Activated CD4-positive, alpha-beta T cell treated with anti-CD3 and anti-CD28 coated beads, Interleukin-10, Interleukin-2, amounts not matched to agents 100 ng/mL and 50 ng/mL, durations not matched to agents 16 hours and 8 hours (primary cell): ENCODE results near the gene ZNF384.

Experiments used
- DNase-seq: peaks from one replicate; pipeline ENCODE4 v3.0.0-alpha.2; 2020

The ZNF384 gene

GRCh38 chr12:6653342-6653741 lies 35.8 kb downstream of the ZNF384 start:
- DNase-seq, result no peak

- DNase-seq, result no peak
Observed at GRCh38 chr12:6652391-6652790, 36.8 kb downstream of the ZNF384 start.

DNA sequence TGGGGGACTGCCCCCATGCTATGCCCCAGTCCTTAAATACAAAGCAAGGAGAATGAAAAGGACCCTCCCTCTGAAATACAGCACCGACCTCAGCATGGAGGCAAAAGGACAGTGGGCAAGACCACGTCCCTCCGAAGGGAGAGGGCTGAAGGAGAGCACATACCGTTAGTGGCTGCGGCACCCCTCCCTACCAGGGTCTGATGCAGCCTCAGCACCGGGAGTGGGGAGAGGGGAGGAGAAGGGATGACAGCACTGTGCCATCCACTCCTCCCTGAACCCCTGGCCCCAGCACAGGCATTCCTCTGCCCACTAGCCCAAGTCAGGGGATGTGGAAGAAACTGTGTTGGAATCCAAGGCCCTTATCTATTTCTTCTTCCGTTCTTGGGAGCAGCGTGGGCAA lies 38.3 kb downstream of the ZNF384 start:
- no peak for DNase-seq

GRCh38 chr12:6647083-6647604 lies 42.0 kb downstream of the ZNF384 start, which contains the start of gene ACRBP:
TSS of gene ACRBP (minus strand) at chr12:6647432. CDS start at chr12:6647366, 66 bp downstream.
- peak; percentile 36 for DNase-seq

DNA sequence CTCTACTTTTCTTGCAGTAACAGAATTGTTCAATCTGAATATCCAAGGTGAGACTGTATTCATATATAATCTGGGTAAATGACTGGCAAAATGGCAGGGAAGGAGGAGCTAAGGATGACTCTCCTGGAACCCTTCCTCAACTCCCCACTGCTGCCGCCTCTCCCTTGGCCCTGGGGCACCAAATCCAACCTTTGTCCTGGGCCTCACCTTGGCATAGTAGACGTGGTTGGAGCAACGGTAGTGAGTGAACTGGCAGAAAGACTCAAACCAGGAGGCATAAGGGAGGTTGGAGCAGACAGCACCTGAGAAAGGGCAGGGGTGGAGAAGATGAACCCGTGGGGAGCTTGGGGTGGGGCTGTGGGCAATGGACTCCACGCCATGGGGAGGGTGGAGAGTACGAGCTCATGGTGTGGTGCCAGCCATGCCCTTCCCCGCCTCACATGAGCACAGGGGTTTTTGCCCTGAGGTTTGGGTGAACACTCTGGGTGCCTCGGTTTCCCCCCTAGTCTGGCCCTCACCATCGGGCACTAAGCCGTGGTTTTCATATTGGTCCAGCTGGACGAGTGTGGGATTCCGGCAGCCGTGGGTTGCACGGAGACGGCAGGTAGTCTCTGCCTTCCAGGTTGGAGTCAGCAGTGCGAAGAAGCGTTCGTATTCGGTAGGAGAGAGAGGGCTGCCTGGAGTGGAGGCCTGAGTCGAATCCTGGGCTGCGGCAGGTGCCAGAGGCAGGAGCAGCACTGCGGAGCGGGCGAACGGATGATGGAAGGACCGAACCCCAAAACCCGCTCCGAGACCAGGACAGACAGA lies 42.7 kb downstream of the ZNF384 start:
- DNase-seq, result no peak

GRCh38 chr12:6644903-6645302 lies 44.3 kb downstream of the ZNF384 start:
- no peak for DNase-seq

- no peak for DNase-seq
Observed at GRCh38 chr12:6644257-6644596, 44.9 kb downstream of the ZNF384 start.

DNA sequence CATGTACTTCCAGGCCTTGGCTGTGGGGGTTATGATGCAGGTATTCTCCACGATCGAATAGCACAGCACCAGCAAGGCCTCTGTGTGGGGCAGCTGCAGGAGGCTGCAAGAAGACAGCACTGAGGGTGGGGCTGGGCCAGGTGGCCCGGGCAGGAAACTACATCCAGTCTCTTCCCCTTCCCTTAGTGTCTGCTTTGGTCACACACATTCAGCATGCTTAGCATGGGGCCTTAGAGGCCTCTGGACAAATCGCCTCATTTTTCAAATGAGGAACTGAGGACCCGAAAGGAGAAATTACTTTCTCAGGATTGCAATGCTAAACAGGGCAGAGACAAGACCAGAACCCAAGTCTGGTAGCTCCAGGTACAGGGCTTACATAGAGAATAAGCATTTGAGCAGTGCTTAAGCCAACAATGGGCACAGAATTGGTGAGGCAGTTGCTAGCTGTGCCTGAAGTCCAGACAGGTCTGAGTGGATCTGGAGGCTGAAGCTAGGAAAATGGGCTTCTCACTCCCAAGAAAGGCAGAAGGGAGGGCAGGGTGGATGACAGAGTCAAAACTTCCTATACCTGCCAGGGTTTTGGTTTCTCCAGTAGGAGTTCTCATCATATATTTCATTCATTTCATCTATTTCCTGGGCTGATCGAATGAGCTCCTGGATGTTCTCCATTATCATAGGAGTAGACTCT lies 45.5 kb downstream of the ZNF384 start:
- no peak for DNase-seq

- DNase-seq, result no peak
Observed at GRCh38 chr12:6641131-6641530, 48.0 kb downstream of the ZNF384 start.

DNA sequence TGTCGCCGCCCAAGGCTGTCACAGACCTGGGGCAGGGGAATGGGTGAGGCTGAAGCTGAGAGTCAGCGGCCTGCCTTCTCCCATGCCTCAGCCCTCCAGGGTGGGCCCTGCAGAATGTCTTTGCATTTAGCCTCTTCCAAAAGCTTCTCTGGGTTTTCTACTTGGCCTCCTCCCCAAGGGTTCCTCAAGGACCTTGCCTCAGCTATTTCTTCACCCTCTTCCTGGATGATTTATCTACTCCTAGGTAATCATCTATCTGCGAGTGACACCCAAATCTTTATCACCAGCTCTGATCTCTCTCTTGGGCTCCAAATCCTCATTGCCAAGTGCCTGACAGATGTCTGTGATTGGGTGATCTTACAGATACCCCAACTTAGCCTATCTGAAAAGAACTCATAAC lies 48.7 kb downstream of the ZNF384 start:
- DNase-seq, result no peak

- no peak for DNase-seq
Observed at GRCh38 chr12:6639151-6639801, 49.9 kb downstream of the ZNF384 start.

DNA sequence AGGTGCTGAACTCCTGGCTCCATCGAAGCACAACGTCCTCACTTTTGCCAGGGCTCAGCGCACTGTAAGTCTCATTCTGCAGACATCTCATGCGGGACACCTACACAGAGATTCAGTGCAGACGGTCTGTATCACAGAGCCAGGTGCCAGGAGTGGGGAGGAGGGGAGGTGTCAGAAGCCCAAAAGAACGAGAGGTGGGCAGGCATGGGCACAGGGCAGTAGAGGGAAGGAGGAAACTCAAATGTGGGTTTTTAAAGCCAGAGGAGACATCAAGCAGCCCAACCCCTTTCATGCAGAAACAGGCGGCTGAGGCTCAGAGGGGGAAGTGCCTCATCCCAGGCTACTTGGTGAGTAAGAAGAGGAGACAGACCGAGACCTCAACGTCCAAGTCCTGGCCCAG lies 50.9 kb downstream of the ZNF384 start:
- DNase-seq, result no peak

DNA sequence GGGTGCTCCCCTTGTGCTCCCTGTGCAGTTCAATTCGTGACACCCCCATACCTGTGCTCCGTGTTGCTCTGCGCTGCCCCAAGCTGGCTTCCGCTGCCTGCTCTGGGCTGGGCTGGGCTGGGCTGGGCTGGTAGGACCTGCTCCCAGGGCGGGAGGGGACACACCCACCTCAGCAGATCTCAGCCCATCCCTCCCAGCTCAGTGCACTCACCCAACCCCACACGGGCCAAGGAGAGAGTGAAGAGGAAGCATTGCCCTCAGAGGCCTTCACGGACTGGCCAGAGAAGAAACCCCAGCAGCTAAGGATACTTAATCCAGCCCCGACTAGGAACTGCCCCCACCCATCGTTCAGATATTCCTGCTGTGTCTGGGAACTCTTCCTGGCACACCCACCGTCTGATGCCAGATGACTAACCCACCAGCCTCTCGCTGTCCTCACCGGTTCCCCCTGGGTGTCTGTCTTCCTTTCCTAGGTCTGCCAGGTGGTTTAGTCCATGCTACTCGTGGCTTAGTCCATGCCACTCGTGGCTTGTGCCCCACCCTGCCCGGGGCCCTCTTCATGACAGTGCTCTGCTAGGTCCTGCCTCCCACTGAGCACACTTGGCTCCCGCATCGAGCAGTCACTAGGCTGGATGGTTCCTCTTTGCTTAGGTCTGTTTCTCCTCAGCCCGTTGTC lies 53.2 kb downstream of the ZNF384 start, which contains the start of gene LPAR5:
LPAR5 (minus strand) TSS at position 104 of the 676 bp plus-strand sequence. CDS start 14,711 bp downstream, outside the sequence.
- DNase-seq, result peak; percentile 24

GRCh38 chr12:6635375-6635855 lies 53.8 kb downstream of the ZNF384 start:
- DNase-seq, result peak; percentile 63

- peak; percentile 68 for DNase-seq
Observed at GRCh38 chr12:6632026-6632983, 56.9 kb downstream of the ZNF384 start.

DNA sequence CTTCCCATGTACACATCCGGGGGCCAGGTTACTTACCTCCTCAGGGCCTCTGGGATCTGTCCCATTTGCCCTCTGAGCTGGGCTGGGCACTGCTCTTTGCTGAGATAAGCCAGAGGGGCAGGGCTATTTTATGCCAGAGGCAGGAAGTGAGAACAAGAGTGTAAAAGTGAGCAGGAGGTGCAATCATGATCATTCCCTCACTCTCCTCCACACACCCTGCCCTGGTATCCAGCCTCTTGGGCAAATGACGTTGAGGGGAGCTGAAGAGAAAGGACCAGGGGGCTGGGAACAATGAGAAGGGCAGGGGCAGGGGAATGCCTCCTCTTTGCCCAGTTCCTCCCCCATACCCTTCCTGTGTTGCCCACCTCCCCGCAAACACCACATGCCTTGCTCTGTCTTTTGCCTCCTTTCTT lies 57.6 kb downstream of the ZNF384 start:
- peak; percentile 21 for DNase-seq

DNA sequence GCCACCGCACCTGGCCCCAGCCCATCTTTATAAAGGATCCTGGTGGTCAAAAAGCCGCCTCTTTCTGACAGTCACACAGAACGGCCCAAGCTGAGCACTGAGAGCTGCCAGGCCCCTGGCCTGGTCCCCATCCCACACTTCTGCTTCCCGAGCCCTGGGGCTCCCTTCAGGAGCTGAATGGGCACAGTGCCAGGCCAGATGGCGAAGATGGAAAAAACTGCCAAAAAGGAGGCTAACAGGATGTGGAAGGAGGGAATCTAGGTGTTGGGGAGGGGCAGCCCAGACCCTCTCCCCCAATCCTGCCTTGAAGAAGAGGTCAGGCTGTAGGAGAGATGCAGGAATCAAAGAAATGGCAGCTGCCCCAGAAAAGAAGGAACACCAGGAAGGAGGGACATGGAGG lies 58.4 kb downstream of the ZNF384 start:
- no peak for DNase-seq

- DNase-seq, result peak; percentile 52
Observed at GRCh38 chr12:6627616-6628015, 61.6 kb downstream of the ZNF384 start.

DNA sequence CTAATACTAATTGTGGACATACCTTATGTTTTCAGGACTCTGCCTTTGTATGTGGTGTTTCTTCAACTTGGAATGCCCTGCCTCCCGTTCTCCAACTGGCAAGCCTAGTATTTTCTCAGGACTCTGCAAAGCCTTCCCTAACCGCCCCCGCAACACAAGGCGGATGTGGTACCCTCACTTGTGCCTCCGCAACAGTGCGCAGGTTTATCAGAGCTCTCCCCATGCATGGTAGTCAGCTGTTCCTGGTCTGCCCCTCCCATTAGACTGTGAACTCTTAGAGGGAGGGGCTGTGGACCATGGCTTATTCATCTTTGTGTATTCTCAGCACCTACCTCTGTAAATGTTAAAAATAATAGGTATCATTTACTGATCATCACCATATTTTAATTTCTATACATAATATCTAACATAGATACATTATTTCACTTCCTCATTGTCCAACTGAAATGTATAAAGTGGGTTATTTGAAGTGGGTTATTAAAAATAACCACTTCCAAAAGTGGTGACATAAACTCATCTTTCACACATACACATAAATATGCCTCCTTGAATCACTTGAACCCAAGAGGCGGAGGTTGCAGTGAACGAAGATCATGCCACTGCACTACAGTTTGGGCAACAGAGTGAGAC lies 62.4 kb downstream of the ZNF384 start:
- DNase-seq, result no peak

DNA sequence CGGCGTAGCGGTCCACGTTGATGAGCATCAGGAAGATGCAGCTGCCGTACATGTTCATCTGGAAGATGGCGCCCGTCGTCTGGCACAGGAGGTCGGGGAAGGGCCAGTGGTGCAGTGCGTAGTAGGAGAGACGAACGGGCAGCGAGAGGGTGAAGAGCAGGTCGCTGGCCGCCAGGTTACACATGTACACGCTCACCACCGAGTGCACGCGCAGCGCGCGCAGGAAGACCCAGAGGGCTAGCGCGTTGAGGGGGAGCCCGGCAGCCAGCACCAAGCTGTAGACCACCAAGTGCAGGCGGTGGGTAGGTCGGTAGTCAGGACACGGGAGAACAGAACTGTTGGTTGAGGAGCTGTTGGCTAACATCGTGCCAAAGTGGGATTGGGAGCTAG lies 68.3 kb downstream of the ZNF384 start:
- DNase-seq, result no peak
